ENCODE measurements around the gene CNN2. TPM values are rescaled to one million over a fixed set of nuclear protein-coding genes. Genes with fewer than 3 reads are reported as not detected.

CNN2 gene
- total RNA-seq, 1 donor from 2014 or later = 183 TPM

DNA sequence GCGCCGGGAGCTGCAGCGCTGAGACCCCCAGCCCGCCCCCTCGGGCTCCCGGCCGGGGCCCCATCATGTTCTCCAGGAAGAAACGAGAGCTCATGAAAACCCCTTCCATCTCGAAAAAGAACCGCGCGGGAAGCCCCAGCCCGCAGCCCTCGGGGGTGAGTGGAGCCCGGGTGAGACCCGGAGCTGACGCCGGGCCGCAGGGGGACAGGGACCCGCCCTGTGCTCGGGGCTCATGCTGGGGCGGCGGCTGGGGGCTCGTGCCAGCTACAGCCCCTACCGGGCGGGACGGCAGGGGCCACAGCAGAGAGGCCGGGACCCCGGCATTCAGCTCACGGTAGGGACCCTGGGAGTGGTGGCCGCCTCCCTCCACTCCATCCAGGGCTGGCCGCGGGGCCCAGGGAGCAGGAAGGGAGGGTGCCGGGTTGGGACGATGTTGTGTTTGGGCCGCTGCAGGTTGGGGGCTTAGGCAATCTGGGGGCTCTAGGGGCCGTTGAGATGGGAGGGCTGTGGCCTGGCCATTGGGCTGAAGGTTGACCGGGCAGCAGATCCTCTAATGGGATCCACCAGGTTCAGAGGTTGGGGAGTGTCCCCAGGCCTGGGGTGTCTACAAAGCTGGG, 41.0 kb downstream of the CNN2 start:
- peak; percentile 1 for ATAC-seq

DNA sequence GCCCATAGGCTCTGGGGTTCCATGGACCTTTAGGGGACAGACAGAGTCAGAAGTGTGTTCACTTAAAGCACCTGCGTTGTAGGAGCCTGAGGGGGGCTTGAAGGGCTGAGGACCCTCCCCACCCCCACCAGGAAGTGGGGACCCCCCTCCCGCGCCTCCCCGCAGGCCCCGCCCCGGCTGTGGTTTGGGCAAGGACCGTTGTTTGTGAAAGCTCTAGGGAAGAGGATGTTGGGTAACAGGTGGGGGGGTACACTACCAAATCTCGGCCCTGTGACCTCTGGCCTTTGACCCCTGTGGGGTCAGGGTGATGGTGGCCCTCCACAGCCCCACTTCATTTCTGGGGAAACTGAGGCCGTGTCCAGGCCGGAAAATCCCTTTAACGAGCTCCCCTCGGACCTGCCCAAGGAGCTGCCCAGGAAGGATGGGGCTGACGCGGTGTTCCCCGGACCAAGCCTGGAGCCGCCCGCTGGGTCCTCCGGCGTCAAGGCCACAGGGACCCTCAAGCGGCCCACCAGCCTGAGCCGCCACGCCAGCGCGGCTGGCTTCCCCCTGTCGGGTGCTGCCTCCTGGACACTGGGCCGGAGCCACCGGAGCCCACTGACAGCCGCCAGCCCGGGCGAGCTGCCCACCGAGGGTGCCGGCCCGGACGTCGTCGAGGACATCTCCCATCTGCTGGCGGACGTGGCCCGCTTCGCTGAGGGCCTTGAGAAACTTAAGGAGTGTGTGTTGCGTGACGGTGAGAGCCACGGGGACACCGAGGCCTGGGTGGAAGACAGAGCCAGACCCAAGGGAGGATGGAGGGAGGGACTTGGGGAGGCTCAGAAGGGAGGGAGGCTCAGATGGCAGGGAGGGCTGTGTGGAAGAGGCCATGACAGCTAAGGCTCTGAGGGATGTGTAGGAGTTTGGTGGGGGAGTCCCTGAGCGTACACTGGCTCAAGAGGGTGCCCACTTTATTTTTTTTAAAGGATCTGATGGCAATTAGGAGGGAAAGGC, 41.9 kb downstream of the CNN2 start:
- ATAC-seq = peak; percentile 4

DNA sequence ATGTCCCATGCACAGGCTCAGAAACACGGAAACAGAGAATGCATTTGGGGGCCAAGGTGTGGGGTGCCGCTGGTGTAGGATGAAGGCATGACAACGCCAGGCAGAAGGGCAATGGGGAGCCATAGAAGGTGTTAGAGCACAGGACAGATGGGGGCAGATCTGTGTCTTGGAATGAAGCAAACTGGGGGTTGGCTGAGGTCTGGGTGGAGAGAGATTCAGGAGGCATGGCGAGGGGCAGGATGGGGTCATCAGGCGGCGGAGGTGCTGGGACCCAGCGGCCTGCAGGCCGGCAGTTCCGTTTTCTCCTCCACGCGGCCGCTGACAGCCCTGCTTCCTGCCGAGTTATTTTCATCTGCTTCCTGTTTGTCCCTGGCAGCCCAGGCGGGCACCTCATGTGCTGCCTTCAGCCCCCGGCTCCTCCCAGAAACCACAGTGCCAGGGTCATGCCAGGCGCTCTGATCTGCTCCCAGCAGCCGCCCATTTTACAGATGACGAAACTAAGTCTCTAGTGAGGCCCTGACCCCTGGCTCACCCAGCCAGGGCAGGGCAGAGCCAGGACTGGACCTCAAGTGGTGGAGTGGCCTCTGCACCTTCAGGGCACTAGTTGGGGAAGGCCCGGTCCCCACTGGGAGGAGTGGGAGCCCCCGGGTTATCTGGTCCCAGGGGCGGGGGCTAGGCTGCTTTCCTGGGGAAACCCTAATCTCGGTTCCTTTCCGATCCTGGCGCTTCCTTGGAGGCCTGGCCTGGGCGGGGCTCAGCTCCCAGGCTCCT, 42.8 kb downstream of the CNN2 start:
- peak; percentile 7 for ATAC-seq

DNA sequence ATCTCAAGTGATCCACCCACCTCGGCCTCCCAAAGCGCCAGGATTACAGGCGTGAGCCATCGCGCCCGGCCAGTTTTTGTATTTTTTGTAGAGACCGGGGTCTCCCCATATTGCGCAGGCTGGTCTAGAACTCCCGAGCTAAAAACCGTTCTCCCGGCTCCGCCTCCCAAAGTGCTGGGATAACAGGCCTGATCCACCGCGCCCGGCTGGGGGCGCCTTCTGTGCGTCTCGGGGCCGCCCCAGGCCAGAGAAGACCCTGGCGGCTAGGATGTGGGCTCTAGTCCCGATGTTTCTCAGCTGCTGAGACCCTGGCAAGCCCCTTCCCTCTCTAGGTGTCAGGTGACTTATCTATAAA, 44.1 kb downstream of the CNN2 start:
- no peak for ATAC-seq

DNA sequence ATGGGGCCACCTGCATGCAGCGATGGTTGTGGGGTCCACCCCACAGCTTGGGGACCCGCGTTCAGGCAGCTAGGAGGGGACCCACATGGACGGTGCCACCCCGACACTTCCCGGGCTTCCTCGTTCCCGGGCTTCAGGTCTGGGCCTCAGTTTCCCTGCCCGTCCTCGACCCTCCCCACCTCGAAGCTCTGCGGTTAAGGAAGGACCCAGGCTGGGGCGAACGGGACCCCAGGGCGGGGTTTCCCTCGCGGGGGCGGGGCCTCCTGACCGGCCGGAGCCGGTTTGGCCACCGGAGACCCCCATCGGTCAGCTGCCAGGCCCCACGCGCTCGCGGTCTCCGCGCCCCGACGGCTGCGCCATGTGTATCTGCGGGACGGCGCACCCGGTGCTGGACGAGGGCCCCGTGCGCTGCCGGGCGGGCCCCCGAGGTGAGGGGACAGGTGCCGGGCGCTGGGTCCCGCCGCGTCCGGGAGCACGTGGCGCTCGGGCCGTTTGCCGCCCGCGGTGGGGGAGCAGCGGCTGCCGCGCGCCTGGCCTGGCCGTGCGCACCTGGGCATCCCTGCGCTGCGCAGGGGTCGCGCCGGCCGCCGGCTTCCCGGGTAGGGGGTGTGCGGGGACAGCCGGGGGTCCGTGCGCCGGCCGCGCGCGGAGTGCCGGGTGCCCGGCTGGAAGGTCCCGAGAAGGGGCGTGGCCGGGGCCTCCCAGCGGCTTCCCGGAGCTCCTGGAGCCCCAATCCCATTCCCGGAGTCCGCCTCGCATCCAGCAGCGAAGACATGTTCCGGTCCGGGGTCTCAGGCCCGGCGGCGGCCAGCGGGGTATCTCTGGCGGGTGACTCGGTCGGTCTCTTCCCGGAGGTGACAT, 44.8 kb downstream of the CNN2 start:
- ATAC-seq = no peak

DNA sequence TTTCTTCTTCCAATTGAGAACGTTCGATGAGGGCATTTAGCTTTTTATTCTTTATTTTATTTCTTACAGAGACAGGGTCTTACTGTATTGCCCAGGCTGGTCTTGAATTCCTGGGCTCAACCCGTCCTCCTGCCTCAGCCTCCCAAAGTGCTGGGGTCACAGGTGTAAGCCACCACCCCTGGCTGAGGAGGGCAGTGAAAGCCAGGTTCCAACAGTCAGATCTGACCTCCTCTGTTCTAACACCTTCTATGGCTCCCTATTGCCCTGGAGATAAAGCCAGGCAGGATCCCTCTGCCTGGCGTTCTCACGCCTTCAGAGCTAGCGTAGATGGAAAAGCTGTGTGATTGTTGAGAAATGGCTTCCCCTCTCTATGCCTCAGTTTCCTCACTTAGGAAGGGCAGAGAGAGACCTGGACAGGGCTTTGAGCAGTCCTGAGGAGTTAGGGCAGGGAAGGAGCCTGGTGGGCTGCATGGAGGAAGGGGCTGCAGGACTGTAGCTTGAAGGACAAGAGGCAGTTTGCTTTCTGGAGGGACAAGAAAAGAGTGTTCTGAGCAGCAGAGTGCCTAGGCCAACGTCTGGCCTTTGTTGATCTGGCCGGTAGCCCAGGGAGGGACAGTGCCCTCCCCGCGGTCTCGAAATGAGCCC, 46.1 kb downstream of the CNN2 start:
- no peak for ATAC-seq

DNA sequence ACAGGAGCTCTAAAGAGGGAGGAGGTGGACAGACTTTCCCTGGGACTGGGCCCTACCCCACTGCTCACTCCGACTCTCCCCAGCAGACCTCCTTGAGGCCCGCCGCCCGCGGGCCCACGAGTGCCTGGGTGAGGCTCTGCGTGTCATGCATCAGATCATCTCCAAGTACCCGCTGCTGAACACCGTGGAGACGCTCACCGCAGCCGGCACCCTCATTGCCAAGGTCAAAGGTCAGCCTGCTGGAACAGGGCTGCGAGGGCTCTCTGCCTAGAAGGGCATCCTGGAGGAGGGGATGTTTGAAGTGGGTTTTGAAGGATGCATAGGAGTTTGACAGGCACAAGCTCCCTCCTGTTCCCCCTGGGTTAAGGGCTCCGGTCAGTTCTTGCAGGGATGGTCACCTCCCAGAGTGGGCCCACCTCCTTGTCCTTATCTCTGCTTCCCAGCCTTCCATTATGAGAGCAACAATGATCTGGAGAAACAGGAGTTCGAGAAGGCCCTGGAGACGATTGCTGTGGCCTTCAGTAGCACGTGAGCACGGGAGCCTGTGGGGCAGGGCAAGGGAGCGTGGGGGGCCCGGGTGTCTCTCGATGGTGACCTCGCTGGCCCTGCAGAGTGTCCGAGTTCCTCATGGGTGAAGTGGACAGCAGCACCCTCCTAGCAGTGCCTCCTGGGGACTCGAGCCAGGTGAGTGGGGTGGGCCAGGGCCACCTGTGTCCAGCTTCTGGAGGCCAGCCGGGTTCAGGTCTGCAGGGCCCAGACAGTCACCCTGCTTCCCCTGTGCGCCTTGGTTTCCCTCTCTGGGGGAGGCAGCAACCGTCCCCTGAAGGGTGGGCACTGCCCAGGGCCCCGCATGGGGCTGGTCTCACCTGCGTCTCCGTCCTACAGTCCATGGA, 46.9 kb downstream of the CNN2 start:
- no peak for ATAC-seq

DNA sequence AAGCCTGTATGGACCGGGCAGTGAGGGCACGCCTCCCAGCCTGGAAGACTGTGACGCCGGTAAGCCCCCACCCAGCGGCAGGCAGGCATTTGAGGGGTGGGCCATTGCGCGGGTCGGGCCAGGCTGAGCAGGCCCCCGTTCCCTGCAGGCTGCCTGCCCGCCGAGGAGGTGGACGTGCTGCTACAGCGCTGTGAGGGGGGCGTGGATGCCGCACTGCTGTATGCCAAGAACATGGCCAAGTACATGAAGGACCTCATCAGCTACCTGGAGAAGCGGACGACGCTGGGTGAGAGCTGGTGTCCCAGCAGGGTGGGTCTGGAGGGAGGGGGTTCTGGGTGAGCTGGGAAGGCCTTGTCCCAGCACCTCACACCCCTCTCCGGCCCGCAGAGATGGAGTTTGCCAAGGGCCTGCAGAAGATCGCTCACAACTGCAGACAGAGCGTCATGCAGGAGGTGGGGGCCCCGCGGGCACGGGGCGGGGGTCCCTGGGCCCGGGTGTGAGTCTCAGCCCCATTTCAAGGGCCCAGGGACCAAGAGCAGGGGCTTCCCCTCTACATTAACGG, 47.6 kb downstream of the CNN2 start:
- peak; percentile 2 for ATAC-seq

DNA sequence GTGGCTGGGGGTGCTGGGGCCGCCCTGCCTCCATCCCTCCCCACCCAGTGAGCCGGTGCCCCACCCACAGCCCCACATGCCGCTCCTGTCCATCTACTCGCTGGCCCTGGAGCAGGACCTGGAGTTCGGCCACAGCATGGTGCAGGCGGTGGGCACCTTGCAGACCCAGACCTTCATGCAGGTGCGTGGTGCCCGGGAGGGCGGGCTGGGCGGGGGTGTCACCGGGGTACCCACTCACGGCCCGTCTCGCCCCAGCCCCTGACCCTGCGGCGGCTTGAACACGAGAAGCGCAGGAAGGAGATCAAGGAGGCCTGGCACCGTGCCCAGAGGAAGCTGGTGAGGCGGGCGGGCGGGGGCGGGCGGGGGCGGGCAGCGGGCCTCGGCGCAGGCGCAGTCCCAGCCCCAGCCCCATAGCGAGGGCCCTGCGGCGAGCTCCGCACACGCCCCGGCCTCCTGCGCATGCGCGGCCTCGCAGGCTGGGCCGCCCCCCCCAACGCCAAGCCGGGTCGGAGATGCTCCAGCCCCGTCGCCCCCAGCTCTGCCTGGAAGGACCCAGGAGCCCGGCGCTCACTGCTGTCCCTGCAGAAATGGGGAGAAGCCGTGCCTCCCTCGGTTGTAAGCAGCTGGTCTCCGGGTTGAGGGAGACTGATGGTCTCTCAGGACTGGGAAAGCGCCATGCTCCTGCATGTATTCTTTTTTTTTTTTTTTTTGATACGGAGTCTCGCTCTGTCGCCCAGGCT, 48.3 kb downstream of the CNN2 start:
- ATAC-seq = peak; percentile 54

DNA sequence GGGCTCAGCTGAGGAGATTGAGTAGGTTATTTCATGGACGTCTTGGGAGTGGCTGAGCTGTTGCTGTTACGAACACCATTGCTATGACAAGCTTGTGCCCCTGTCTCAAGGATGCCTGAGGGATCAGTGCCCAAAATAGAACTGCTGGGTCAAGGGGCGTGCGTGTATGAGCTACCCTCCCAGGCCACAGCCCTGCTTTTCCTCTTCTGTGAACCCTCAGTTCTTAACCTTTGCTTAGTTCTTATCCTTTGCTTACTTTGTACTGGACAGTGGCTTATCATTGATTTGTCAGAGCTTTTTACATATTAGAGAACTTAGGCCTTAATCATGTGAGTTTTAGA, 49.6 kb downstream of the CNN2 start:
- ATAC-seq = no peak

DNA sequence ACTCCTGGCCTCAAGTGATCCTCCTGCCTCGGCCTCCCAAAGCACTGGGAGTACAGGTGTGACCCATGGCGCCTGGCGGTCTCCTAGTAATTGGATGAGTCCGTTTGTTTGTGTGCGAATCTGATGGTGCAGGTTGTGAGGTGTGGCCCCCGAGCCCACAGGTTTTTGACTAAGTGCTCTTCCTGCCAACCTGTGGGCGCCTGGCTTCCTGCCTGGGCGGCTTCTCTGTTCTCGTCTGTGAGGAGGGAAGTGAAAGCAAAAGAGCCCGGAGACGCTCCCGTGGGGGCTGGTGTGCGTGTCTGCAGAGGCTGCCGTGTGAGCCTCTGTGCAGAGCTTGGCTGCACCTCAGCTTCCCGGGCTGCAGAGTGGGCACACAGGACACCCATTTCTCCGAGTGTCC, 50.5 kb downstream of the CNN2 start:
- peak; percentile 40 for ATAC-seq

DNA sequence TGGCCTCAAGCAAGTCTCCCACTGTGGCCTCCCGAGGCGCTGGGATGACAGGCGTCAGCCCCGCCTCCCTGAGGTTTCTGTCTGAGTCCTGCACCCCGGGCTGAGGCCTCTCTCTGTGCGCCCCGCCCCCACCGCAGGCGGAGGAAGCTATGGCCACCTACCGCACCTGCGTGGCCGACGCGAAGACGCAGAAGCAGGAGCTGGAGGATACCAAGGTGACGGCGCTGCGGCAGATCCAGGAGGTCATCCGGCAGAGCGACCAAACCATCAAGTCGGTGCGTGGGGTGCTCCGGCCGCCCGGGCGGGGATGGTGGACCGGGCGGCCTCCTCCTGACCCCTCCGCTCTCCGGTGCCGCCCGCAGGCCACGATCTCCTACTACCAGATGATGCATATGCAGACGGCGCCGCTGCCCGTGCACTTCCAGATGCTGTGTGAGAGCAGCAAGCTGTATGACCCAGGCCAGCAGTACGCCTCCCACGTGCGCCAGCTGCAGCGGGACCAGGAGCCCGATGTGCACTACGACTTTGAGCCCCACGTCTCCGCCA, 53.2 kb downstream of the CNN2 start:
- ATAC-seq = no peak

DNA sequence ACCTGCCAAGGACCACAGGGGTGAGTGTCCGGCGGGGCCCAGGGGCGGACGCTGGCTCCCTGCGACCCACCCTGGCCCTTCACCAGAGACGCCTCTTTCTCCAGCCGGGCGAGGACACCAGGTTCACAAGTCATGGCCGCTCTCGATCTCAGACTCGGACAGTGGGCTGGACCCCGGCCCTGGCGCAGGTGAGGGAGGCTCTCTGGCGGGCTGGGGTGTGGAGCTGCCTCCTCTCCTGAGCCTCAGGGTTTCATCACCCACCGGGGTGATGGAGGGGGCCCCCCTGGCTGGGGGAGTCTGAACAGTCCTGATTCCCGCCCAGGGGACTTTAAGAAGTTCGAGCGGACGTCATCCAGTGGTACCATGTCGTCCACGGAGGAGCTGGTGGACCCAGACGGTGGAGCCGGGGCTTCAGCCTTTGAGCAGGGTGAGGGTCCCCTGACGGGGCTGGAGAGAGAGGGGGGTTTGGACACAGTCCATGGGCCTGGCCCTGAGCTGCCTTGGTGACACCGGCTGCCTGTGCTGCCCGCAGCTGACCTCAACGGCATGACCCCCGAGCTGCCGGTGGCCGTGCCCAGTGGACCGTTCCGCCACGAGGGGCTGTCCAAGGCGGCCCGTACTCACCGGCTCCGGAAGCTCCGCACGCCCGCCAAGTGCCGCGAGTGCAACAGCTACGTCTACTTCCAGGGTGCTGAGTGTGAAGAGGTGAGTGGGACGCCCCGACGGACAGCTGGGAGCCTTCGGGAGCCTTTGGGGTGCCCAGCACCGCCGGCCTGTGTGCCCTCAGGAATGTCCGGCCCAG, 54.2 kb downstream of the CNN2 start:
- no peak for ATAC-seq

DNA sequence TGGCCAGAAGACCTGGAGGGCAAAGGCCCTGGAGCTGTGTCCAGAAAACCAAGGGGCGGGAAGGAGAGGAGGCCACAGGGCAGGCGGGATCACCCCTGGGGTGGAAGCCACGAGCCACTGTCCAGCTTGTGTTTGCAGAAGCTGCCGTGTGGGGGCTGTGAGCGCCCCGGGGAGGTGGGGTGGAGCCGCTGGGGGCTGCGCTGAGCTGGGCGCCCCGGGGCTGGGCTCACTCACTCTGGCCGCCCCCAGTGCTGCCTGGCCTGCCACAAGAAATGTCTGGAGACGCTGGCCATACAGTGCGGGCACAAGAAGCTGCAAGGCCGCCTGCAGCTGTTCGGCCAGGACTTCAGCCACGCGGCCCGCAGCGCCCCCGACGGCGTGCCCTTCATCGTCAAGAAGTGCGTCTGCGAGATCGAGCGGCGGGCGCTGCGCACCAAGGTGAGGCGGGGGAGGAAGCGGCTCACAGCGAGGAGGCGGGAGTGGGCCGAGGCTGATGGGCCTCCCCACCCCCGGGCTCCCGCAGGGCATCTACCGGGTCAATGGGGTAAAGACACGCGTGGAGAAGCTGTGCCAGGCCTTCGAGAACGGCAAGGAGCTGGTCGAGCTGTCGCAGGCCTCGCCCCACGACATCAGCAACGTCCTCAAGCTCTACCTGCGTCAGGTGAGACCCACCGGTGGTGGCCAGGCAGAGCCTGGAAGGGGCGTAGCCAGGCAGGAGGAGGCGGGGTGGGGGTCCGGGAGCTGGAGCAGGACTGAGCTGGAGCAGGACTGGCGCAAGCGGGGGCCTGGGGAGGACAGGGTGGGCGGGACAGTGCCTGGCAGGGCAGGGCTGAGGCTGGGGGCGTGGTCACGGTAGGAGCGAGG, 55.1 kb downstream of the CNN2 start:
- ATAC-seq = no peak

DNA sequence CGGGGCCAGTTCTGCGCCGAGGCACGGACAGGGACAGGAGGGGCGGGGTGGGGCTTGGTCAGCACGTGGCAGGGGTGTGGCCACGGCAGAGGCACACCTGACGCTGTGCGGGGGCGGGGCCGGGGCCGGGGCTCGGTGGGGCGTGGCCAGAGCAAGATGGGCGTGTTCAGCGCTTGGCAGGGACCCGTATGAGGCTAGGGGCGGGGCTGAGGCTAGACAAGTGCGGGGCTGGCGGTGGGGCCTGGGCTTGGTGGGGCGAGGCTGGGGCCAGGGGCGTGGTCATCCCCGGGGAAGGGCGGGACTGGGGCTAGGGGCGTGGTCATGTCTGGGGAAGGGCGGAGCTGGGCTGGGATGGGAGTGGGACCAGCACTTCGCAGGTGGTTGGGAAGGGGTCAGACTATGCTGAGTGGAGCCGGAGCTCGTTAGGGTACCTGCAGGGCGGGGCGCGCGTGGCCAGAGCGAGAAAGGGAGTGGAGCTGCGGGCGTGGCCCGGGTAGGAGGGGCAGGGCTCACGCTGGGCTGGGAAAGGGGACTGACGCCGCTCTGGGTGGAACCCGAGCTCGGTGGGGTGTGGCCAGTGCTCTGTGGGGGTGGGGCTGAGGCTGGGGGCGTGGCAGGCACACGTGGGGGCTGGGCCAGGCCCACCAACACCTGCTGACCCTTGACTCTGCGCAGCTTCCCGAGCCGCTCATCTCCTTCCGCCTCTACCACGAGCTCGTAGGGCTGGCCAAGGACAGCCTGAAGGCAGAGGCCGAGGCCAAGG, 55.9 kb downstream of the CNN2 start:
- ATAC-seq = peak; percentile 89

DNA sequence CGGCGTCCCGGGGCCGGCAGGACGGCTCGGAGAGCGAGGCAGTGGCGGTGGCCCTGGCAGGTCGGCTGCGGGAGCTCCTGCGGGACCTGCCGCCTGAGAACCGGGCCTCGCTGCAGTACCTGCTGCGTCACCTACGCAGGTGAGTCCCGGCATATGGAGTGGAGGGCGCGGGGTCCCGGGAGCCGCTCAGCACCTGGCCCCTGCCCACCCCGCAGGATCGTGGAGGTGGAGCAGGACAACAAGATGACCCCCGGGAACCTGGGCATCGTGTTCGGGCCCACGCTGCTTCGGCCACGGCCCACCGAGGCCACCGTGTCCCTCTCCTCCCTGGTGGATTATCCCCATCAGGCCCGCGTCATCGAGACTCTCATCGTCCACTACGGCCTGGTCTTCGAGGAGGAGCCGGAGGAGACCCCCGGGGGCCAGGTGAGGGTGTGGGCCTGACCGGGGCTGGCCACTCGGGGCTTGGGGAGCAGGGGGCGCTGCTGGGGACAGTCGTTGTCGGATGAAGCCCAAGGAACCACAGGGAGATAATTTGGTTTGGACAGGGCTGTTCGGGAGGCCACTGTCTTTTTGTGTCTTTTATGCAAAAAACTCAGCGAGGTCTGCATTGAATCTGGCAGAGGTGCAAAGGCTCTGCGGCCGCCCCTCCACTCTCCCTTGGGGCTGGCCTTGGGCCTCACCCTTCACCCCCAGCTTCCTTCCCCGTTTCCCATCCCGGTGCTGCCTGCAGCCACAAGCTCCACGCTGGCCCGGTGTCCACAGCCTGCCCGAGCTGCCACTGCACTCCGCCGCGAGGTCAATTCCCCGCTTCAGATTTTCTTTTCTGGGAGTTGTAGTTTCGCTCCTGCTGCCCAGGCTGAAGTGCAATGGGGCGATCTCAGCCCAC, 56.8 kb downstream of the CNN2 start:
- ATAC-seq = no peak

All from esophagus mucosa (tissue), 1 donor.